Endometrium (tissue), 2 donors: Measurements from ENCODE around the gene CCDC188.

Source experiments
- FAIRE-seq: peaks from 2 replicates; lab custom pipeline; 2012; peaks lifted over from hg19 to GRCh38; lab: Jason Lieb, UNC
- donor health status: control.
- donor health status: control.

The CCDC188 gene

GRCh38 chr22:20184501-20185165, 33.8 kb upstream of the CCDC188 start:
- no peak for FAIRE-seq

- no peak for FAIRE-seq
Measured at GRCh38 chr22:20183823-20184222, 33.0 kb upstream of the CCDC188 start.

GRCh38 chr22:20183101-20183500, 32.2 kb upstream of the CCDC188 start:
- FAIRE-seq, result no peak

GRCh38 chr22:20182365-20182764, 31.5 kb upstream of the CCDC188 start:
- FAIRE-seq, result no peak

GRCh38 chr22:20181884-20182236, 31.0 kb upstream of the CCDC188 start:
- FAIRE-seq, result no peak

GRCh38 chr22:20181194-20181883, 30.5 kb upstream of the CCDC188 start:
- FAIRE-seq, result no peak

GRCh38 chr22:20180640-20181039, 29.8 kb upstream of the CCDC188 start:
- no peak for FAIRE-seq

DNA sequence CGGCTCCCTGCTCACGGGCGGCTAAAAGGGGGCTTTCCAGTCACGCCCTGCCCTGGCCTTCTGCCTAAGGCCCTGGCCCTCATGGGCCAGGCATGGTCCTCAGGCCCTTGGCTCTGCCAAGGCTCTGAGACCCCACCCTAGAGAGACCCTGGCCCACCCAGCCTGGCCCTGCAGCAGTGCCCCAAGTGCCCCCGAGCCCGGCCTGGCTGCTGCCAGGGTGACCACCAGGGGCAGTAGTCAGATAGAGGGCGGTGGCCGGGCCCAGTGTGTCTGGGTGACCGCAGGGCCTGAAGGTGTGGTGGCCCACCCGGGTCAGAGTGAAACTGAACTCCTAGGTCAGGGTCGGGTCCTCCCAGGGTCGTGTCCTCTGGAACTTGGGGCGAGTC, 29.4 kb upstream of the CCDC188 start:
- FAIRE-seq, result no peak

DNA sequence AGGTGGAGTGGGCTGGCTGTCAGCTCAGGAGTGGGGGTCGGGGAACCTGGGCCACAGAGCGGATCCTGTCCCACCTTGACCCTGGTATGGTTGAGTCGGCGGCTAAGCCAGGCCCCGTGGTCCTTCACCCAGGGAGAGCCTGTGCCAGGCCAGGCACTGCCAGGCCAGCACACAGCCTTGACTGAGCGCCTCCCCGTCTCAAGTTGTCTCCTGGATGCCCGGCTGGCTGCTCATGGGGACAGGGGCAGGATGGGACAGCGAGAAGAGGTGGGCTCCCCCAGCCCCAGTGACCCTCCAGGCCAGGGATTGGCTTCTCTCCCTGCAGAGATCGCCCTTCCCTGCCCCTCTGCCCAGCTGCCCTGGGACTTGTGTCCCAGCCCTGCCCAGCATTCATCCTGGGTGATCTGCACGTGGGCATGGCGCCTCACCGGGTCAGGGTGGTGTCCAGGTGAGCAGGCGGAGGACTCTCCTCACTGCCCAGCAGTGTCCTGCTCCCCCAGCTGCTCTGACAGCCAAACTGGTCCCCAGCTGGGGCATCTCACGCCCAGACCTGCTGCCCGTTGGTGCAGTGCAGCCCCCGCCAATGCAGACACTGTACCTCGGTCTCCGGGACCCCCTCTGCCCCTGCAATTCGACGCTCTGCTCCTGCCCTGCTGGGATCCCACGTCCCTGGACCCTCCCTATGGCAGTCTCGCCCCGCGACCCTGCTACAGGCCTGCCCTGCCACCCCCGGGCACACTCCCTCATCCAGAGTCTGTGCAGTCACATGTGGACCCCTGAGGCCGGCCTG, 28.8 kb upstream of the CCDC188 start:
- no peak for FAIRE-seq

DNA sequence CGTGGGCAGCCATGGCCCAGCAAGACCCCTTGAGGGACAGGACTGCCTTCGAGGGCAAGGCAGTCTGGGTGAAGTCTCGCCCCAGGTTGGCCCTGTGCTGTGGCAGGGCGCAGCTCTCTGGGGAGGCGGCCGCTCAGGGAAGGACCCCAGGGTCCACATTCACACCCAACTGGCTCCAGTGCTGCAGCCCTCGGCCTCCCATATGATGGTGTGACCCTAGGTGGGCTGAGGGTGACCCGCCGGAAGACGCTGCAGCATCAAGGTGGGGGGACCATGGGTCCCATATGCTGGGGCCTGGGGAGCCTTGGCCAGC, 28.0 kb upstream of the CCDC188 start:
- FAIRE-seq, result no peak

- no peak for FAIRE-seq
Measured at GRCh38 chr22:20178075-20178914, 27.4 kb upstream of the CCDC188 start.

- no peak for FAIRE-seq
Measured at GRCh38 chr22:20177217-20177911, 26.5 kb upstream of the CCDC188 start.

- no peak for FAIRE-seq
Measured at GRCh38 chr22:20176421-20177085, 25.7 kb upstream of the CCDC188 start.

DNA sequence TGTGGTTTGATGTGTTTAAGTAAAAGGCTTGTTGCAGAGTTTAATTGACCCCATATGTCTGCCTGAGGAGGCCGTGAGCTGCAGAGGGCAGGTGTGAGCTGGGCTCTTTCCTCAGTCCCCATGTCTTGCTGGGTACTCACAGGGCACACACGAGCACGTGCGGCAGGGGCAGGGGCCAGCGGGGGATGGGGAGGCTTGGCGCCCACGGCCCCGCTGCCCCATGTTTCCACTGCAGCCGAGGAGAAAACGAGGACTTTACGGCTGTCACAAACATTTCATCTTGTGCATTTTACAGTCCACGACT, 24.7 kb upstream of the CCDC188 start:
- no peak for FAIRE-seq

- no peak for FAIRE-seq
Measured at GRCh38 chr22:20174785-20175596, 24.1 kb upstream of the CCDC188 start.

GRCh38 chr22:20173772-20174171, 22.9 kb upstream of the CCDC188 start:
- FAIRE-seq, result no peak

DNA sequence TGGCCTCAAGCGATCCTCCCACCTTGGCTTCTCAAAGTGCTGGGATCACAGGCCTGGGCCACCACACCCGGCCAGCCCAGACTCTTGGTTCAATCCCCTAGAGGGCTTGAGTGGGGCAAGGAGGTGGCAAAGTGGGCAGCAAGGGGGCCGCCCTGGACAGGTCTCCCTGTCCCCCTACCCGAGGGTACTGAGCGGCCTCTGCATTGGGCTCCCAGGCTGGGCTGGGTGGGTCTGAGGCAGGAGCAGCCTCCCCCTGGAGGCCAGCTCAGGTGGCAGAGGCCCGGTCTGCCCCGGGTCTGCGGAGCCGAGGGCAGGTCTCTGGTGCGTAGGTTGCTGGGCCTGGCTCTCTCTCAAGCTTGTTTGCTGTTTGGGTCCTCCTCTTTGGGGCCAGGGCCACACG, 22.4 kb upstream of the CCDC188 start:
- FAIRE-seq, result no peak

DNA sequence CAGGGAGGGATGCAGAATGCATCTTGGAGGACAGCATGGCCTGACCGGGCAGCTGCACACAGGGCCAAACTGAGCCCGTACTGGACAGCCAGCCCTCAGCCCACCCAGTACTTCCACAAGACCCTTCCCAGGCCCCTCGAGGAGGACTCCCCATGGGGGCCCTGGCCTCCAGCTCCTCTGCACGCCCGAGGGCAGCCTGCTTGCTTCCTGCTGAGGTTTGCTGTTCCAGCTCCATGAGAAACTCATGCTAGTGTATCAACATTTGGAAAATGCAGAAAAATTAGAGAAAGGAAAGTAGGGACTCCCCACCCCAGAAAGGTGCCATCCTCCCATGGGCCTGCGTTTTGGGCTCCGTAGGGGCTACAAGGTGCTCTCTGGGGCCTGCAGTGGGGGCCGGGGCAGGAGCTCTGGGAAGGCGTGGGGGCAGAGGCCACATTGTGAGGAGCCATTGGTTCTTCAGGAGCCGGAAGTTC, 21.3 kb upstream of the CCDC188 start:
- FAIRE-seq, result no peak

GRCh38 chr22:20171288-20172140, 20.7 kb upstream of the CCDC188 start:
- FAIRE-seq, result no peak

DNA sequence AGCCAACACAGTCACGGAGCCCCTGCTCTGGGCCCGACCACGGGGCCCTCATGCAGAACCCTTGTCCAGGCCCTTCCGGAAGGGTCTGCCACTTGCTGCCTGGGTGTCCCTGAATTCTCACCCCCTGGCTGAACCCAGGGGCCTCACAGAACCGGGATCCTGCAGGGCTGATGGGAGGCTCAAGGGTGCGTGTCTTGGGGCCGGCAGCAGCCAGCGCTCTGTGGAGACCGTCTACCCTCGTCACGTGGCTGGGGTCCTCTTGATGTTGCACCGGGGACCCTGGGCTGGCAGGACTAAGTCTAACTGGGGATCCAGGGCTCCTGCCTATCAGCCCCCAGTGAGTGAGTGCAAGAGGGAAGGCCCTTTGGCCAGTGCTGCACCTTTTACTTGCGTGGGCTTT, 19.3 kb upstream of the CCDC188 start:
- FAIRE-seq, result no peak
